GM19395 (cell line): ENCODE measurements around the gene UPF1.

Experiments
- ATAC-seq: cut with Tn5 transposase; IDR thresholded peaks from one replicate; pipeline ENCODE4 v1.9.1; 2021; ENCODE audit warnings: mild to moderate bottlenecking, moderate library complexity; ENCODE audit not compliant: unreplicated experiment

The UPF1 gene

DNA sequence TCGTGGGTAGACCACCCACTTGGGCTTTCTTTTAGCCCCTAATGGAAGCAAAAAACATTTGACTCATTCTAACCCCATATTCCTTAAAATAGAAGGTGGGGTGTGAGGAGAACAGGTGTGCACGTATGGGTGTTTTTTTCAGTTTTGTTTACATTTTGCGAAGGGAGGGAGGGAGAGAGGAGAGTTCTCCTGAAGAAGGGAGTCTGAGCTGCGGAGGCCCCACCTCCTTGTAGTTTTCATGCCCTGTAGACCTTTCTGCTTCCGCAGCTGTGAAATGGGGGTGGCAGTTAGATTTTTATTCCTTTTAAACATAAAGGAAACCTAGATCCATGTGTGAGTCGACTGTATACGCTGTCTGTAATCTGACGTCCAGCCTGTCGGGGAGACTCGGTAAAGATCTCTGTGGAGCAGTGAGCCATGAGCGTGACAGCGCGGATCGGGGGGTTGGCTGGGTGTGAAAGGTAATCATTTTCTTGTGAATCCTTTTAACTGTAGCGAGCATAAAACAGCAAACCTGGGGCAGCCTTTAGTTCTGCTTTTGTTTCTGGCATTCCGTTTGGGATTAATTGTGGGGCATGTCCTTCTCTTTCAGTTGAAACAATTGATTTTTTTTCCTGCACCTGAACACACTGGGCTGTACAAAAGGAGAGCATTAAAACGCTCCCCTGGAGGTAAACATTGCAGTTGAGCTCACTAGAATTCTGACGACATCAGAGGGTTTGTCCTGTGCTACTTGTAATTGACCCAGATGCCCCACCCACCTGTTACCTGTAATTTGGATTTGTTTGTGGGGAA lies 2.3 kb downstream of the UPF1 start:
- ATAC-seq = no peak

GRCh38 chr19:18834644-18834984 lies 2.9 kb downstream of the UPF1 start:
- ATAC-seq = no peak

- no peak for ATAC-seq
Observed at GRCh38 chr19:18839465-18840287, 7.9 kb downstream of the UPF1 start.

GRCh38 chr19:18840288-18841267 lies 8.8 kb downstream of the UPF1 start:
- no peak for ATAC-seq

DNA sequence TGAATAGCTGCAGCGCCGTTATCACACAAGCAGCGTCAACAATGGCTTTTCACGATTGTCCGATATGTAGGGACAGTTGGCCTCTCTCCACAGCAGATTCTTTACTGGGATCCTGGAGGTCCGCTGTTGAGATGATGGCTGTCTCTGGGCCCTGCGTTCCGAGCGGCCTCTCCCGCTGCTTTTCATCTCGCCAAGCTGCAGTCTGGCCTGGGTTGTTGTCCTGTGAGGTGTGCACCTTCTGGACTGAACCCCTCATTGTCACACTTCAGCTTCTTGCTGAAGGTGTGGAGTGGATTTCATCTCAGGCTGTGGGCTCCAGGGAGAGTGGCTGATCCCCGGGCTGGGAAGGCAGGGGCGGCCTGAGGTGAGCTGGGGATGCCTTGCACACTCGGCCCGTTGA lies 9.6 kb downstream of the UPF1 start:
- no peak for ATAC-seq

DNA sequence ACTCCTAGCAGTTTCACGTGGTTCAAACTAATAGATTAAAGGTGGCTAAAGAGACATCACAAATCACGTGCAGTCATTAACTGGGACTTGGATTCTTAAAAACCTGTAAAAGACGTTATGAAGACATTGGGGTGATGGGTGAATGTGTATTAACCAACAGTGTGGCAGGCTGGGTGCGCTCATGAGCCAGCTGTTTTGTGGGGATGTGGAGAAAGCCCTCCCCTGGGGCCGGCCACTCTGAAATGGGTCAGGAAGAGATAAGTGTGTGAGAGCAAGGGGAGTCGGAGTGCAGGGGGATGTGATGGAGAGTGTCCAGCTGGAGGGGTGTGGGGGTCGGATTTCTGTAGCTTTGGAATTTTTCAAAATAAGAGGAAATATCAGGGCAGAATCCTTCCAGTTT lies 10.4 kb downstream of the UPF1 start:
- no peak for ATAC-seq

DNA sequence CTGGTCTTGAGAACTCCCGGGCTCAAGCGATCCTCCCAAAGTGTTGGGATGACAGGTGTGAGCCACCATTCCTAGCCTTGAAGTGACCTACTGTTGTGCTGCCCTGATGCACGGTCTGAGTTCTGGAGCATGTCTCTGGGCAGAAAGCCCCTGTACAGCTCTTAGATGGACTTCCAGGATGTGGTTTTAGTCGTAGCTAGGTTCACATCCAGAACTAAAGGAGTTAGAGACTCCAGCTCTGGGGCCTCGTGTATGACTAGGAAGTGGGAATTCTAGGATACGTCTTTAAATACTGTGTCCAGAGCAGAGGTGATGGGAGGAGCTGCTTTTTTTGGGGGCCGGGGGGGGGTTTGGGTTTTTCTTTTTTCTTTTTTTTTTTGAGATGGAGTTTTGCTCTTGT lies 12.2 kb downstream of the UPF1 start:
- ATAC-seq = no peak

- ATAC-seq = no peak
Observed at GRCh38 chr19:18844806-18845329, 13.1 kb downstream of the UPF1 start.

GRCh38 chr19:18845961-18846360 lies 14.2 kb downstream of the UPF1 start:
- no peak for ATAC-seq

DNA sequence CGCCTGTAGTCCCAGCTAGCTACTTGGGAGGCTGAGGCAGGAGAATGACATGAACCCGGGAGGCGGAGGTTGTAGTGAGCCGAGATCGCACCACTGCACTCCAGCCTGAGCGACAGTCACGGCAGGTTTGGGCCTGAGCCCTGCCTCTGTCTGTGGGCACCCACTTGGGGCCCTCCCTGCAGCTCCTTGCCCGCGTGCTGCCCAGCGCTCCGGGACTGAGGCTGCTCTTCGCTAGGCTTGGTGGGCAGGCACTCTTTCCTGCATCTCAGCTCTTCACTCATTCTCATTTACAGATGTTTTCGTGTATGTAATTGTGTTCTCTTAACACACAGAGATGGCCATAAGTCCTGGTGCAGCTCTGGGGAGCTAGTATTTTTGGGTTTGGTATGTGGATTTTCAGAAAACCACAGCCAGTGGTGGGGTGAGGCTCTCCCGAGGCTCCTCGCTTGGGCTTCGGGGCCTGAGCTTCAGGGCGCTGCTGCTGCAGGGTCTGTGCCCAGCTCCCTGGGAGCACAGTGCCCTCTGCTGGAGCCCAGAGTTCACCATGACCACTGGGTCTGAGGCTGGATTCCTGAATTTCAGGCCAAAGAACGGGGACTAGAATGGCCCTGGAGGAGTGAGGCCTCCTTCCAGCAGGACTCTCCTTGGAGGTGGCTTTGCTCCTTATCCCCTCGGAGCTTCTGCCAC lies 15.2 kb downstream of the UPF1 start:
- ATAC-seq = no peak

GRCh38 chr19:18847549-18848463 lies 16.0 kb downstream of the UPF1 start:
- no peak for ATAC-seq

- no peak for ATAC-seq
Observed at GRCh38 chr19:18848878-18849661, 17.3 kb downstream of the UPF1 start.

GRCh38 chr19:18849838-18850400 lies 18.2 kb downstream of the UPF1 start:
- ATAC-seq = no peak

DNA sequence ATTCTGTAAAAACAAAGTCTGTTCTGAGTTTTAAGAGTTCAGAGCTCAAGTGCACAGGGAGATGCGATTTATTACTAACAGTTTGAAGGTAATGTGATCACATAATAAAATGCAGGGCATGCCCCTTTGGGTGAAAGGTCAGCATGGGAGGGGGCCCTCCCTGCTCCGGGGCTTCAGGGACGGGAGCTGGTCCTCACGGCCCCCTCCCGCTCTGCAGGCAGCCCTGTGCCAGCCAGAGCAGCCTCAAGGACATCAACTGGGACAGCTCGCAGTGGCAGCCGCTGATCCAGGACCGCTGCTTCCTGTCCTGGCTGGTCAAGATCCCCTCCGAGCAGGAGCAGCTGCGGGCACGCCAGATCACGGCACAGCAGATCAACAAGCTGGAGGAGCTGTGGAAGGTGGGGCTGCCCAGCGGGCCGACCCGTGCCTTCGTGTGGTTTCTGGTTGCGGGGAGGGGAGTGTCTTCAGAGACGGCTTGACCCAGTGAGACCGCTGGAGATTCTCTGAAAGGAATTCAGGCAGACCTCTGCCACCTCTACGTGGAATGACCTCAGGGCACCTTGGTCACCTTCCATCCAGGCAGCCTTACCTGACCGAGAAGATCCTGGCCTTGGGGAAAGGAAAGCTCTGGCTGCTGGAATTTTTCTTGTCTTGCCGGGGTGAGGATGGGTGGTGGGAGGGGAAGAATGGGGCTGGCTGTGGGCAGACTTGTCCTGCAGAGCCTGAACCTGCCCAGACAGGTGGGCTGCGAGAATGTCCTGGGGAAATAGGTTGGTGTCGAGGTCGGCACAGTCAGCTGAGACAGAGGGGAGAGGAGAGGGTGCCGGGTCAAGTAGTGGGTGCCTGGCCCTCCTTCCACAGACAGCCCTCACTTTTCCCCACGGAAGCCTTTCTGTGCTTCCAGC lies 19.0 kb downstream of the UPF1 start:
- no peak for ATAC-seq

DNA sequence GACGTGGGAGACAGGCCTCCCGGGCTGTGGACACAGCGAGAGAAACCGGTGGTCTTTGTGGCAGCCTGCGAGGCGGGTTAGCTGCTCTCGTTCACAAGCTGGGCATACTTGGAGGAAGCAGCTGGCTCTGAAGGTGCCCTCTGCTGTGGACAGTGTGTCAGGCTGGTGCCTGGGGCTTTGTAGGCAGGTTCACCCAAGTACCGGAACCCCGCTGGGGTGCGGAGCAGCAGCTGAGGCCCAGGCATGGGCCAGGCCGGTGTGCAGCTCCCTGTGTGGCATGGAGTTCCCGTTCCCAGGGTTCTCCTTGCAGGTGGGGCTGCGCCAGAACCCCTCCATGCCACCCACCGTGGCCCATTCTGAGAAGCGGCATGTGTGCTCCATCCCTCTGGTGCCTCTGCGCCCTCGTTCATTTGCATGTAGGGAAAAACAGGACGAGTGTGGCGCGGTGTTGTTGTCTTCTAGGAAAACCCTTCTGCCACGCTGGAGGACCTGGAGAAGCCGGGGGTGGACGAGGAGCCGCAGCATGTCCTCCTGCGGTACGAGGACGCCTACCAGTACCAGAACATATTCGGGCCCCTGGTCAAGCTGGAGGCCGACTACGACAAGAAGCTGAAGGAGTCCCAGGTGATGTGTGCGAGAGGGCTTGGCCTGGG lies 20.0 kb downstream of the UPF1 start:
- ATAC-seq = no peak

- ATAC-seq = no peak
Observed at GRCh38 chr19:18852648-18853047, 20.9 kb downstream of the UPF1 start.
